Omental fat pad (tissue), 4 donors: Measurements from ENCODE around the gene PGM1. TPM values are rescaled to one million over a fixed set of nuclear protein-coding genes. Genes with fewer than 3 reads are reported as not detected.

Source experiments
- ATAC-seq: fragments of 150-250 bp; one replicate; pipeline ENCODE4 v1.9.1; 2016; ENCODE audit warnings: mild to moderate bottlenecking, moderate library complexity; ENCODE audit not compliant: low FRiP score
- DNase-seq: peaks from one replicate; pipeline ENCODE4 v3.0.0-alpha.2; 2019; ENCODE audit warnings: low spot score
- total RNA-seq, 4 donors: library from RNA; depleted of rRNA; stranded (reverse); fragments of >200 nt; gene quantifications; one replicate each; pipeline ENCODE4 v1.1.0, GENCODE V29; 2016
- TF ChIP-seq, protein P1 (sequence below), 3 donors: fragments of 450-650 bp; IDR thresholded peaks; one replicate each; pipeline ENCODE4 v1.5.1; 2016 to 2017; ENCODE audit warnings: antibody characterized with exemption in 3 of 3, mild to moderate bottlenecking in 3 of 3, moderate library complexity in 2 of 3

Gene PGM1
- total RNA-seq, 4 donors from 2014 or later, result 71.2 to 312 (median 162) TPM

DNA sequence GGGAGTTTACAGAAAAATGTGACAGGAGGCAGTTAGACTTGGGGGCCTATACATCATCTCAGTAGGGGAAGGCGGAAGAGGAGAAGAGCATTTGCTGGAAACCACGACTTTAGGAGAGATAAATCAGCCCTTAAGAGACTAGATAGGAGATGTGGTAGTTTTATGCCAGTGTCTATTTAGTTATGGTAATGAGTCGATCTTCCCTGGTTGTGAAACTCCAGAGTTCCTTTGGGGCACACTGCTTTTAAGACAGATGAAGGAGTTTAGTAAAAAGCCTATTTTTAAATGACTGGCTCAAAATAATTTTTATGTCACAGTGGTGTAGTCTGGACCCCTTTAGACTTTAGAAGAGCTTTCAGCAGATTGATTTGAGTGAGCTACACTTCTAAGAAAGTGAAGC lies 7.8 kb downstream of the PGM1 start:
- no peak for ATAC-seq
- TF ChIP-seq, protein P1, sequence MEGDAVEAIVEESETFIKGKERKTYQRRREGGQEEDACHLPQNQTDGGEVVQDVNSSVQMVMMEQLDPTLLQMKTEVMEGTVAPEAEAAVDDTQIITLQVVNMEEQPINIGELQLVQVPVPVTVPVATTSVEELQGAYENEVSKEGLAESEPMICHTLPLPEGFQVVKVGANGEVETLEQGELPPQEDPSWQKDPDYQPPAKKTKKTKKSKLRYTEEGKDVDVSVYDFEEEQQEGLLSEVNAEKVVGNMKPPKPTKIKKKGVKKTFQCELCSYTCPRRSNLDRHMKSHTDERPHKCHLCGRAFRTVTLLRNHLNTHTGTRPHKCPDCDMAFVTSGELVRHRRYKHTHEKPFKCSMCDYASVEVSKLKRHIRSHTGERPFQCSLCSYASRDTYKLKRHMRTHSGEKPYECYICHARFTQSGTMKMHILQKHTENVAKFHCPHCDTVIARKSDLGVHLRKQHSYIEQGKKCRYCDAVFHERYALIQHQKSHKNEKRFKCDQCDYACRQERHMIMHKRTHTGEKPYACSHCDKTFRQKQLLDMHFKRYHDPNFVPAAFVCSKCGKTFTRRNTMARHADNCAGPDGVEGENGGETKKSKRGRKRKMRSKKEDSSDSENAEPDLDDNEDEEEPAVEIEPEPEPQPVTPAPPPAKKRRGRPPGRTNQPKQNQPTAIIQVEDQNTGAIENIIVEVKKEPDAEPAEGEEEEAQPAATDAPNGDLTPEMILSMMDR (IDR thresholded peaks at IDR 0.05), result no peak
- no peak for DNase-seq

DNA sequence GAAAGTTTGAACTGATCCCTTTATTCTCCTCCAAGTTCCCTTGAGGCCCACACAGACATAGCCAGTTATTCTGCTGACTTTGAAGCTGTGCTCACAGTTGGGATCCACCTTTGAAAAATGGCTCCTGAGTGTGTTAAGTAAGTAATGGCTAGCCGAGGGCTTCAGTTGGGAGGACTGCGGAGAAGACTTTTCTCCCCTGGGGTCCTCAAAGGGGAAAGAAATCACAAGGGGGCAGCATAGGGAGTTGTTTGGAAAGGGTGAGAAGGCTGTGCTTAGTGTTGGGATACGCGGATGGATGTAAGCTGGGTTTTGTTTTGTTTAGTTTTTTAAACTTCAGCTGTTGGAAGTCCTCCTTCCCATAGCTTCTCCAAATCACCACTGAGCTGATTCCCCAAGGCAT lies 8.3 kb downstream of the PGM1 start:
- ATAC-seq, result no peak
- DNase-seq, result no peak

DNA sequence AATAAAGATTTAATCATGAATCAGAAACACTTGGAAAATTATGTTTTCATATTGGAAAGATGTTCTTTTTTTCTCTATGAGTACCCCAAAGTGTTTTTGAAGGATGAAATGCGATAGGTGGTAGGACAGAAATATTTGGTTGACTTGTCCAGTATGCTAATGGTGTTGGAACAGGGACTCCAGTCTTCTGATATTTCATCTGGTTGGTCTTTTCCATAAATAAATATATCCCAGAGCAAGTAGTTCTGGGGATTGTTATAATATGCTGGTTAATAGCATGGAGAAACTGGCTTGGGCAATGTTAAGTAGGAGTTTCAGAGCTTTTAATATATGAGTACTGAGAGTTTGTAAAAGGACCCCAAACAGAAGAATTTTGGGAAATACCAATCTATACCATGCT lies 8.7 kb downstream of the PGM1 start:
- ATAC-seq (no peak), DNase-seq (no peak)
- TF ChIP-seq, protein P1 (IDR thresholded peaks at IDR 0.05), result no peak

More for the DNA sequence above, 8.3 kb downstream of the PGM1 start:
- TF ChIP-seq, protein P1 (IDR thresholded peaks at IDR 0.05), result no peak

DNA sequence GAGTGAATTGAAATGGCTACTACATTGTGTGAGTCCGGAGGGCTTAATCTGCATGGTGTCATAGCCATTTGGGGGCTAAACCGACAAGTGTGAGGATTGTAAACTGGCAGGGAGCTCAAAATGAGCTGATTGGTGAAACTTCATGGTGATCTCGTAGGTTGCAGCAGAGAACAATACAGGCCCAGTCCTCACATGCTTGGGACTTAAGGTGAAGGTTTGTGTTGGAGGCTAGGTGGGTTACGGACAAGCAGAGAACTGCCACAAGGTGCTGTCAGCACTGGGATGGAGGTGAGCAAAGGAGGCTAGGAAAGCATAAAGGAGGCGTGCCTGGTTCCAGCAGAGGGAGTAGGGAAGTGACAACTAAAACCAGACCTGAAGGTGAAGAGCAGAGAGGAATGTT lies 9.4 kb downstream of the PGM1 start:
- TF ChIP-seq, protein P1 (IDR thresholded peaks at IDR 0.05), result no peak
- DNase-seq (no peak), ATAC-seq (no peak)

DNA sequence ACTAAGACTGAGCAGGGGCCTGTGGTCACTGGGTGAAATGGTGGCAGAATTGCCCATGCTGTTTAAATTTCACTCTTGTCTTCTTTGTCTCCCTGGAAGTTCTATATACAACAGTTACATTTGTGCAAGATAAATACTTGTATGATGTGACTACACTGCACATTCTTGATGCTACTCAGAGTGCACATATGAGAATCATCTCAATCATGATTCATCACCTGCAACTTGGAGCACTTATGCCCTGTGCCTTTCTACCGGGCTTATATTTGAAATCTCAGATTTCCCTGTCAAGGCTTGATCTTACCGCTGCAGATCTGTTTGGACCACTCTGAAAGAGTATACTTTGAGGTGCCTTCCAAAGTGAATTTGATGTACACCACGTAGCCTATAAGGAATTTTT lies 10.6 kb downstream of the PGM1 start:
- TF ChIP-seq, protein P1 (IDR thresholded peaks at IDR 0.05), result no peak
- no peak for DNase-seq
- ATAC-seq, result no peak

DNA sequence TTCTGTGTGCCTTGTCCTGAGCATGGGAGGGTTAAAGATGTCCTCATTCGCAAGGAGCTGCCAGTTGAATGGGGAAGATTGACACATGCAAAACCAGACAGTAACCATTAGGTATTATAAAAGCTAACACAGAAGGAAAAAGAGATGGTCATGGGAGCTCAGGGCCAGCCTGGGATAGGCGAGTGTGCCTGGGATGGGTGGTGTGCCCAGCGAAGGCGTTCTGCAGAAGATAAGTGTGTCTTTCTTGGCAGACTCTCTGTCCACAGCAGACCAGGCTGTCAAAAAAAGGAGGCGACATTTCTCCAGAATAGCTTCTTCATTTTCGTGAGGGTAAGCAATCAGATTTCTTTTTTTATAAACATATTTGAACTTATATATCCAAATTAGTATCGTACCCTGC lies 14.1 kb downstream of the PGM1 start:
- no peak for ATAC-seq

DNA sequence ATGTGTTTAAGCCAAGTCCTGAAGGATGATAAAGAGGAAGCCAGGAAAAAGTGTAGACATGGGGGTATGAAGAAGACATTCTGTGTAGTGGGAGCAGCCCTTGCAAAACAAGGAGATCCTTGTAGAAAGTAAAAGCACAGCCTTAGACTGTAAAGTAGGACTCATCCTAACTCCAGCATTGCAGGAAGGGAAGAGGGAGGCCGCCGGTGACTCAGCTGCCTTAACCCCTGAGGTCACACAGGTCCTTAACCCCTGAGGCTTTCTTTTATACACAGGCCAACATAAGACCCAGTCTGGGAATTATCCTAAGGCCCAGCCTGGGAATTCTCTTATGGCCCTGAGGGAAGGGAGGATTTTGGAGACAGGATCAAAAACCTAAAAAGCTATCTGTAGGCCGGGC lies 18.0 kb downstream of the PGM1 start:
- no peak for ATAC-seq
- DNase-seq, result no peak
- TF ChIP-seq, protein P1 (IDR thresholded peaks at IDR 0.05), result no peak

More for the DNA sequence above, 14.1 kb downstream of the PGM1 start:
- DNase-seq, result no peak
- TF ChIP-seq, protein P1 (IDR thresholded peaks at IDR 0.05), result no peak
